Esophagus squamous epithelium (tissue), 5 donors: ENCODE data around the gene TTC23L. TPM values are rescaled to one million over a fixed set of nuclear protein-coding genes. Genes with fewer than 3 reads are reported as not detected.
"Not testable (repeated sequence)": the region's sequence is repeated elsewhere in the genome, so short reads cannot be mapped to it uniquely, and the experiment has no call there.

ENCODE experiments used
- DNase-seq: peaks from one replicate; lab custom pipeline; 2025; lab: John Stamatoyannopoulos, UW
- H3K27ac ChIP-seq, 4 donors: fragments of 200-600 bp; sonication (generic); one replicate each; pipeline ENCODE4 v1.5.1; 2016 to 2019; ENCODE audit warnings: mild to moderate bottlenecking in 1 of 4
- H3K27me3 ChIP-seq, 4 donors: fragments of 200-600 bp; sonication (generic); 1 replicate in 3 of 4; 2 replicates in 1 of 4; pipeline versions ENCODE4 v1.5.1 to v1.6.0; 2017 to 2021; ENCODE audit warnings: antibody characterized with exemption in 1 of 4
- H3K36me3 ChIP-seq, 3 donors: fragments of 200-600 bp; sonication (generic); one replicate each; pipeline ENCODE4 v1.5.1; 2016 to 2019
- H3K4me1 ChIP-seq, 3 donors: fragments of 200-600 bp; sonication (generic); one replicate each; pipeline ENCODE4 v1.5.1; 2017 to 2019
- H3K4me3 ChIP-seq, 4 donors: fragments of 200-600 bp; sonication (generic); 1 replicate in 3 of 4; 2 replicates in 1 of 4; pipeline ENCODE4 v1.5.1; 2016 to 2019; ENCODE audit warnings: mild to moderate bottlenecking in 2 of 4, moderate library complexity in 1 of 4
- H3K9me3 ChIP-seq, 3 donors: fragments of 200-600 bp; sonication (generic); one replicate each; pipeline ENCODE4 v1.5.1; 2016 to 2019
- POLR2A ChIP-seq, 4 donors: fragments of 450-650 bp; IDR thresholded peaks; one replicate each; pipeline ENCODE4 v1.6.1; 2017; ENCODE audit warnings: antibody characterized with exemption in 4 of 4, mild to moderate bottlenecking in 4 of 4, moderate library complexity in 3 of 4
- WGBS, 2 donors: methylation state at CpG; one replicate each; pipeline ENCODE4 v1.1.5; 2018; 5-methylcytosine and 5-hydroxymethylcytosine counted together
- intact Hi-C: fragments of 100-400 bp; cut with DNase I; formaldehyde crosslinking; loops from one replicate; pipeline ENCODE4 v1.15.0; 2022
- total RNA-seq, 4 donors: library from RNA; depleted of rRNA; stranded (reverse); fragments of >200 nt; gene quantifications; one replicate each; pipeline ENCODE4 v1.1.0, GENCODE V29; 2016
- TF ChIP-seq, protein P1 (sequence below), 6 experiments: fragments of 450-650 bp in 4 of 6; fragments of 200-600 bp in 2 of 6; sonication (generic) in 2 of 6; IDR thresholded peaks; one replicate each; pipeline ENCODE4 v1.5.1; 2016 to 2019; ENCODE audit warnings: antibody characterized with exemption in 6 of 6, mild to moderate bottlenecking in 4 of 6, moderate library complexity in 4 of 6
- donor health status: DM: yes; HTN: yes; CAD: no.

TTC23L gene
- total RNA-seq, 4 donors from 2014 or later = 0.09 to 0.19 TPM; not detected in 2

DNA sequence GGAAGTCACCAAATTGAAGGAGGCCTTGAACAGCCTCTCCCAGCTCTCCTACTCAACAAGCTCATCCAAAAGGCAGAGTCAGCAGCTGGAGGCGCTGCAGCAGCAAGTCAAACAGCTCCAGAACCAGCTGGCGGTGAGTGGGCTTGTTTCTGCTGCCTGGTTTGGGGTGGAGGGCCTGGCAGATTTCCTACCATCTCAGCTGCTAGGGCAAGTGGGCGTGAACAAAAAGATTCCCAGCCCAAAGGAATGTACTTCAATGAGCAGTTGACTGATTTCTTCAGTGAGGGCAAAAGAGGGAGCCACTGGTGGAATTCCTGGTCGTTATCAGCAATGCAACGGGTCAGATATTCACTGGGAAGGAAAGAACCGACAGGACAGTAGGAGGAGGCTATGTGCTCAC, 12.6 kb upstream of the TTC23L start:
- H3K4me1 ChIP-seq = no peaks in the 10 kb centered on the region
- no peak for TF ChIP-seq POLR2A (IDR thresholded peaks at IDR 0.05)
- TF ChIP-seq, protein P1, sequence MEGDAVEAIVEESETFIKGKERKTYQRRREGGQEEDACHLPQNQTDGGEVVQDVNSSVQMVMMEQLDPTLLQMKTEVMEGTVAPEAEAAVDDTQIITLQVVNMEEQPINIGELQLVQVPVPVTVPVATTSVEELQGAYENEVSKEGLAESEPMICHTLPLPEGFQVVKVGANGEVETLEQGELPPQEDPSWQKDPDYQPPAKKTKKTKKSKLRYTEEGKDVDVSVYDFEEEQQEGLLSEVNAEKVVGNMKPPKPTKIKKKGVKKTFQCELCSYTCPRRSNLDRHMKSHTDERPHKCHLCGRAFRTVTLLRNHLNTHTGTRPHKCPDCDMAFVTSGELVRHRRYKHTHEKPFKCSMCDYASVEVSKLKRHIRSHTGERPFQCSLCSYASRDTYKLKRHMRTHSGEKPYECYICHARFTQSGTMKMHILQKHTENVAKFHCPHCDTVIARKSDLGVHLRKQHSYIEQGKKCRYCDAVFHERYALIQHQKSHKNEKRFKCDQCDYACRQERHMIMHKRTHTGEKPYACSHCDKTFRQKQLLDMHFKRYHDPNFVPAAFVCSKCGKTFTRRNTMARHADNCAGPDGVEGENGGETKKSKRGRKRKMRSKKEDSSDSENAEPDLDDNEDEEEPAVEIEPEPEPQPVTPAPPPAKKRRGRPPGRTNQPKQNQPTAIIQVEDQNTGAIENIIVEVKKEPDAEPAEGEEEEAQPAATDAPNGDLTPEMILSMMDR (IDR thresholded peaks at IDR 0.05) = no peak
- WGBS, 2 donors = 43 to 53% methylated on average over 3 to 6 of the region's 6 CpGs
- H3K36me3 ChIP-seq = peaks cover 0 to 64% (median 0%) of the 10 kb centered on the region in 3 donors
- H3K27ac ChIP-seq = no peak overlapping the region
- intact Hi-C loops = no loop called here
- no peak overlapping the region for H3K4me3 ChIP-seq
- no peaks in the 10 kb centered on the region for H3K9me3 ChIP-seq
- no peaks in the 10 kb centered on the region for H3K27me3 ChIP-seq
- DNase-seq = no peak

- H3K4me3 ChIP-seq = no peak overlapping the region
- no peaks in the 10 kb centered on the region for H3K9me3 ChIP-seq
- no peak overlapping the region for H3K27ac ChIP-seq
- no peak for DNase-seq
- WGBS, 2 donors = 78 to 90% methylated on average over 6 of the region's 6 CpGs
- TF ChIP-seq POLR2A (IDR thresholded peaks at IDR 0.05) = no peak
- TF ChIP-seq, protein P1 (IDR thresholded peaks at IDR 0.05) = no peak
- H3K36me3 ChIP-seq = peaks cover 0 to 71% (median 0%) of the 10 kb centered on the region in 3 donors
- no peaks in the 10 kb centered on the region for H3K27me3 ChIP-seq
- H3K4me1 ChIP-seq = no peaks in the 10 kb centered on the region
- intact Hi-C loops = no loop called here
Observed at GRCh38 chr5:34827588-34828506, 11.1 kb upstream of the TTC23L start.

DNA sequence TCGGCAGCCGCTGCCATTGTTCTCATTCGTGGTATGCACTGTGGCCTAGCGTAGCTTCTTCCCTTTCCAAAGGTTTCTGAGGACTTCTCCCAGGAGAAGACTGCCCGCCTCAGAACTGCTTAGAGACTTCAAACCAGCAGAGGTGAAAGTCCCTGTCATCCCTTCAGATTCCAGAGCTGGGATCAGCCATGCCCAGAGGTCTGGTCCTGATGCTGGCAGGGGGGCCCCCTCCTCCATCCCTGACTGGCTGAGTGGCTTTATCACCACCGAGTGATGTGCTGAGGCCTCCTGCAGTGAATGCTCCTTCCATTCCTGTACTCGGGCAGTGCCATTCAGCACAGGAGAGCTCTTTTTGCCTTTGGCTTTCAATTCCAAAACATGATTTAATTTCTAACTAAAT, 8.1 kb upstream of the TTC23L start:
- H3K27me3 ChIP-seq, H3K9me3 ChIP-seq, H3K27ac ChIP-seq, DNase-seq, H3K4me3 ChIP-seq, intact Hi-C loops: not testable (repeated sequence)
- WGBS, 2 donors = 36 to 74% methylated on average over 3 to 7 of the region's 7 CpGs
- peaks cover 0 to 55% (median 0%) of the 10 kb centered on the region in 3 donors for H3K36me3 ChIP-seq
- H3K4me1 ChIP-seq = peaks cover 0 to 14% (median 0%) of the 10 kb centered on the region in 3 donors

DNA sequence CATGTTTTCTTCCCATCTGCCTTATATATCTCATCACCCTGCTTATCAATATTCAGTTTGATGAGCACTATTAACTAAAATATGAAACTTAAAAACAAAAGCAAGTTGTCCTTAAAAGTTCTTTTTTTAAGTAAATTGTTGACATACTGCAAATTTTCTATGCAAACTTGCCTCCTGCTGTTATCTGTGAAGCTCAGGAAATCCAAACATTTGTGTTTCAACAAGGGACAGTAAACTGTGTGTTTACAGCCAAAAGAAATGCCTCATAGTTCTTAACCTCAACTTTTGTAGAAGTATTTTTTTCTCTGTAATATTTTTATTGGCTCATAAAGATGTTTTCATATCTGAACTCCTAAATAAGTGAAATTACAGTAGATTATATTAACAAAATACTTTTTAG, 7.7 kb upstream of the TTC23L start:
- Histone ChIP-seq H3K4me3 (no peak overlapping the region), H3K27ac (no peak overlapping the region), H3K4me1 (peaks cover 0 to 14% (median 0%) of the 10 kb centered on the region in 3 donors), H3K27me3 (no peaks in the 10 kb centered on the region), H3K36me3 (peaks cover 0 to 53% (median 0%) of the 10 kb centered on the region in 3 donors), H3K9me3 (no peaks in the 10 kb centered on the region)
- TF ChIP-seq, protein P1 (IDR thresholded peaks at IDR 0.05) = no peak
- no peak for TF ChIP-seq POLR2A (IDR thresholded peaks at IDR 0.05)
- intact Hi-C loops = no loop called here
- DNase-seq = no peak

DNA sequence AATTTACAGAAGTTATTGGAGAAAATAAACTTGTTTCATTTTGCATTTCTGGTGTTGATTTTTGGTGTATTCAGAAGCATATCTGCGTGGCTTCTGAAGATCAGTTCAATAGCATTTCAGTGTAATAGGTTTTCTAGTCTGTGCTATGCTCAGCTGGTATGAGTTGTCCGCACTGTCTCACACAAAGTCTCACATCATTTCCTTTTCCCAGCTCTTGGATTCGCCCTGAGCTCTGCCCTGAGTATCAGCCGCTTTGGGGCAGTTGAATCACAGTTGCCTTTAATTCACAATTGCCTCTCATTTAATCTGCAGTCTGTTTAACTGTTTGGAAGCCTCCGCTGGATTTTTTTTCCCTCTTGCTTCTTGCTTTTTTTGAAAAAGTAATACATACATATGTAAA, 6.4 kb upstream of the TTC23L start:
- Histone ChIP-seq H3K27ac (no peak overlapping the region), H3K27me3 (no peaks in the 10 kb centered on the region), H3K4me3 (no peak overlapping the region), H3K36me3 (peaks cover 0 to 40% (median 0%) of the 10 kb centered on the region in 3 donors), H3K9me3 (no peaks in the 10 kb centered on the region), H3K4me1 (peaks cover 0 to 14% (median 0%) of the 10 kb centered on the region in 3 donors)
- DNase-seq = no peak
- TF ChIP-seq, protein P1 (IDR thresholded peaks at IDR 0.05) = no peak
- no peak for TF ChIP-seq POLR2A (IDR thresholded peaks at IDR 0.05)
- 84 to 86% methylated on average over 5 of the region's 5 CpGs for WGBS, 2 donors
- intact Hi-C loops = no loop called here
